K562 (cell line): Measurements from ENCODE around the gene SCAPER. TPM values are rescaled to one million over a fixed set of nuclear protein-coding genes. Genes with fewer than 3 reads are reported as not detected.

Experiments used
- HSF4 ChIP-seq: fragments of 250-450 bp; sonication (Bioruptor Pico); IDR thresholded peaks from 2 replicates; pipeline ENCODE4 v2.1.2; 2022; ENCODE audit warnings: mild to moderate bottlenecking, moderate library complexity, borderline replicate concordance
- MTA2 ChIP-seq: fragments of 450-650 bp; IDR thresholded peaks from 2 replicates; pipeline ENCODE4 v1.6.1; 2016; ENCODE audit warnings: low read depth
- POLR2AphosphoS5 ChIP-seq: IDR thresholded peaks from 2 replicates; pipeline ENCODE4 v1.6.1; 2011; ENCODE audit warnings: mild to moderate bottlenecking, low read depth, low read length, moderate library complexity; ENCODE audit not compliant: control insufficient read depth, insufficient read depth
- TSC22D4 ChIP-seq: fragments of 450-650 bp; IDR thresholded peaks from 2 replicates; pipeline ENCODE4 v1.6.1; 2016; ENCODE audit warnings: missing genetic modification characterization, missing biosample characterization, control low read depth
- XRCC4 ChIP-seq: IDR thresholded peaks from one replicate; pipeline ENCODE4 v1.6.1; 2011; ENCODE audit not compliant: insufficient read depth, insufficient read length; ENCODE audit errors: extremely low read depth
- ZBTB7A ChIP-seq: IDR thresholded peaks from 2 replicates; pipeline ENCODE4 v1.6.1; 2011; ENCODE audit warnings: low read depth, mild to moderate bottlenecking, low read length, moderate library complexity, borderline replicate concordance; ENCODE audit not compliant: control insufficient read depth
- ZNF121 ChIP-seq: sonication (generic); formaldehyde crosslinking; conservative IDR thresholded peaks from 2 replicates; pipeline ENCODE4 v1.8.0; 2022; ENCODE audit warnings: missing genetic modification reagents
- ZNF197 ChIP-seq: fragments of 200-800 bp; sonication (Bioruptor generic); IDR thresholded peaks from 2 replicates; pipeline ENCODE4 v1.6.1; 2016; ENCODE audit warnings: low read depth, missing genetic modification characterization, missing compliant biosample characterization
- polyA plus RNA-seq, 8 experiments: library from polyadenylated mRNA; depleted of rRNA in 4 of 8; stranded (reverse) in 5 of 8; unstranded in 3 of 8; fragments of >200 nt; fragmentation: Nextera tagmentation in 2 of 8; fragmentation: Illumina TruSeq in 1 of 8; extraction: Ambion mirVana in 2 of 8; extraction: Trizol in 1 of 8; gene quantifications; 2 replicates each; pipeline versions ENCODE4 v1.2.1 to v1.2.3, GENCODE V29; 2011 to 2014; ENCODE audit warnings: inconsistent platforms in 1 of 8, missing spikeins in 1 of 8
- total RNA-seq, 7 experiments: library from RNA; depleted of rRNA in 6 of 7; stranded (reverse); fragments of >200 nt in 6 of 7; fragmentation: Illumina TruSeq in 2 of 7; extraction: Trizol in 2 of 7; gene quantifications; 2 replicates each; pipeline versions ENCODE4 v1.2.1 to v1.2.3, GENCODE V29; 2011 to 2021; ENCODE audit warnings: low replicate concordance in 1 of 7
- TF ChIP-seq, protein P1 (sequence below), 2 experiments: fragments of 450-650 bp in 1 of 2; sonication (generic) in 1 of 2; formaldehyde crosslinking in 1 of 2; IDR thresholded peaks; 2 replicates each; pipeline versions ENCODE4 v1.7.1 to v1.9.0; 2016 to 2022; ENCODE audit warnings: inconsistent platforms in 1 of 2, mild to moderate bottlenecking in 1 of 2, missing genetic modification reagents in 1 of 2
- TF ChIP-seq, protein P2 (sequence below): sonication (generic); formaldehyde crosslinking; IDR thresholded peaks from 2 replicates; pipeline ENCODE4 v1.8.0; 2023; ENCODE audit warnings: mild to moderate bottlenecking, missing genetic modification reagents
- TF ChIP-seq, protein P3 (sequence below): conservative IDR thresholded peaks from 2 replicates; pipeline ENCODE4 v1.6.1; 2011; ENCODE audit warnings: low read depth, mild to moderate bottlenecking, low read length; ENCODE audit not compliant: control insufficient read depth

The SCAPER gene
- total and polyA plus RNA-seq, 9 of the 15 experiments (the other 6 are each of a cell fraction or from before 2014, with no cell fraction given) = 1.3 to 5.7 (median 3.2) TPM

DNA sequence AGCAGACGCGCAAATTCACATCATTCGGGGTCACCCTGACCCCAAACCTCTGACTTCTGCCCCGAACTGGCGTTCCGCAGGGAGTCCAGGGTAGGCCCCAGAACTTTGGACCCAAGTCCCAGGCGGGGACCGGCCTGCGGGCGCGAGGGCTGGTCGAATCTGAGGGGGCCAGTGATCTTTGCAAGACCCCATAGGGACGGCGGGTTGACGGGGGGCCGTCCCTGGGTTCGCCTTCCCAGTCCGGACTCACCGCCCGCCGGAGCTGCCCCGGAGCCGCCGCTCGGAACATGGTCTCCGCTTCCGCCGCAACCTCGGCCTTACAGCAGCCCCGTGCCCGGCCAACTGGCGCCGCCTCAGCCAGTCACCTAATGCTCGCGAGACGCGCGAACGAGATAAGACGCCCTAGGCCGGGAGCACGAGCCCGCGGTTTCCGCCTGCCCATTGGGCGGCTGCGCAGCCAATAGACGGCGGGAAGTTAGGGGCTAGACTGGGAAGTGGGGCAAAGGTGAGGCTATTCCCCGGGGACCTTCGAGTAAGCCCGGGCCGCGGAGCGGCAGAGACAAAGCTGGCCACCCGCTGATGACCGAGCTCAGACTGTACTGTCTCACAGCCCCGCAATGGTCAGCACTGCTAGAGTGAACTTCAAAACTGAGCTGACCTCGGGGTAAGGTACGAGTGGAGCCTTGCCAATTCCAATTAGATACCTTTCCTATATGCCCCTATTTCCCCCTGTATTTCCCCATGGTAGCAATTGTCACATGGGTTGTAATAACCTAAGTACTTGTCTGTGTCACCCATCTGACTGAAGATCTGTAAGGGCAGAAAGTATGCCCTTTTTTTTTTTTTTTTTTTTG is 593.8 kb downstream of the SCAPER start, which contains the start of gene ETFA (continued):
- TF ChIP-seq, protein P1, sequence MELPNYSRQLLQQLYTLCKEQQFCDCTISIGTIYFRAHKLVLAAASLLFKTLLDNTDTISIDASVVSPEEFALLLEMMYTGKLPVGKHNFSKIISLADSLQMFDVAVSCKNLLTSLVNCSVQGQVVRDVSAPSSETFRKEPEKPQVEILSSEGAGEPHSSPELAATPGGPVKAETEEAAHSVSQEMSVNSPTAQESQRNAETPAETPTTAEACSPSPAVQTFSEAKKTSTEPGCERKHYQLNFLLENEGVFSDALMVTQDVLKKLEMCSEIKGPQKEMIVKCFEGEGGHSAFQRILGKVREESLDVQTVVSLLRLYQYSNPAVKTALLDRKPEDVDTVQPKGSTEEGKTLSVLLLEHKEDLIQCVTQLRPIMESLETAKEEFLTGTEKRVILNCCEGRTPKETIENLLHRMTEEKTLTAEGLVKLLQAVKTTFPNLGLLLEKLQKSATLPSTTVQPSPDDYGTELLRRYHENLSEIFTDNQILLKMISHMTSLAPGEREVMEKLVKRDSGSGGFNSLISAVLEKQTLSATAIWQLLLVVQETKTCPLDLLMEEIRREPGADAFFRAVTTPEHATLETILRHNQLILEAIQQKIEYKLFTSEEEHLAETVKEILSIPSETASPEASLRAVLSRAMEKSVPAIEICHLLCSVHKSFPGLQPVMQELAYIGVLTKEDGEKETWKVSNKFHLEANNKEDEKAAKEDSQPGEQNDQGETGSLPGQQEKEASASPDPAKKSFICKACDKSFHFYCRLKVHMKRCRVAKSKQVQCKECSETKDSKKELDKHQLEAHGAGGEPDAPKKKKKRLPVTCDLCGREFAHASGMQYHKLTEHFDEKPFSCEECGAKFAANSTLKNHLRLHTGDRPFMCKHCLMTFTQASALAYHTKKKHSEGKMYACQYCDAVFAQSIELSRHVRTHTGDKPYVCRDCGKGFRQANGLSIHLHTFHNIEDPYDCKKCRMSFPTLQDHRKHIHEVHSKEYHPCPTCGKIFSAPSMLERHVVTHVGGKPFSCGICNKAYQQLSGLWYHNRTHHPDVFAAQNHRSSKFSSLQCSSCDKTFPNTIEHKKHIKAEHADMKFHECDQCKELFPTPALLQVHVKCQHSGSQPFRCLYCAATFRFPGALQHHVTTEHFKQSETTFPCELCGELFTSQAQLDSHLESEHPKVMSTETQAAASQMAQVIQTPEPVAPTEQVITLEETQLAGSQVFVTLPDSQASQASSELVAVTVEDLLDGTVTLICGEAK (IDR thresholded peaks at IDR 0.05) = no peak
- TF ChIP-seq, protein P1 (CRISPR knock-in tag; IDR thresholded peaks at IDR 0.05) = no peak
- TF ChIP-seq ZNF197 (no peak), TSC22D4 (tag) (no peak), HSF4 (no peak), XRCC4 (no peak), MTA2 (no peak), POLR2AphosphoS5 (peak; percentile 94), ZNF121 (no peak), ZBTB7A (peak; percentile 57; the same call in 1 of the 2 replicates)
- TF ChIP-seq, protein P2, sequence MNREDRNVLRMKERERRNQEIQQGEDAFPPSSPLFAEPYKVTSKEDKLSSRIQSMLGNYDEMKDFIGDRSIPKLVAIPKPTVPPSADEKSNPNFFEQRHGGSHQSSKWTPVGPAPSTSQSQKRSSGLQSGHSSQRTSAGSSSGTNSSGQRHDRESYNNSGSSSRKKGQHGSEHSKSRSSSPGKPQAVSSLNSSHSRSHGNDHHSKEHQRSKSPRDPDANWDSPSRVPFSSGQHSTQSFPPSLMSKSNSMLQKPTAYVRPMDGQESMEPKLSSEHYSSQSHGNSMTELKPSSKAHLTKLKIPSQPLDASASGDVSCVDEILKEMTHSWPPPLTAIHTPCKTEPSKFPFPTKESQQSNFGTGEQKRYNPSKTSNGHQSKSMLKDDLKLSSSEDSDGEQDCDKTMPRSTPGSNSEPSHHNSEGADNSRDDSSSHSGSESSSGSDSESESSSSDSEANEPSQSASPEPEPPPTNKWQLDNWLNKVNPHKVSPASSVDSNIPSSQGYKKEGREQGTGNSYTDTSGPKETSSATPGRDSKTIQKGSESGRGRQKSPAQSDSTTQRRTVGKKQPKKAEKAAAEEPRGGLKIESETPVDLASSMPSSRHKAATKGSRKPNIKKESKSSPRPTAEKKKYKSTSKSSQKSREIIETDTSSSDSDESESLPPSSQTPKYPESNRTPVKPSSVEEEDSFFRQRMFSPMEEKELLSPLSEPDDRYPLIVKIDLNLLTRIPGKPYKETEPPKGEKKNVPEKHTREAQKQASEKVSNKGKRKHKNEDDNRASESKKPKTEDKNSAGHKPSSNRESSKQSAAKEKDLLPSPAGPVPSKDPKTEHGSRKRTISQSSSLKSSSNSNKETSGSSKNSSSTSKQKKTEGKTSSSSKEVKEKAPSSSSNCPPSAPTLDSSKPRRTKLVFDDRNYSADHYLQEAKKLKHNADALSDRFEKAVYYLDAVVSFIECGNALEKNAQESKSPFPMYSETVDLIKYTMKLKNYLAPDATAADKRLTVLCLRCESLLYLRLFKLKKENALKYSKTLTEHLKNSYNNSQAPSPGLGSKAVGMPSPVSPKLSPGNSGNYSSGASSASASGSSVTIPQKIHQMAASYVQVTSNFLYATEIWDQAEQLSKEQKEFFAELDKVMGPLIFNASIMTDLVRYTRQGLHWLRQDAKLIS (CRISPR knock-in tag) = peak; percentile 81; the same call in 1 of the 2 replicates
- TF ChIP-seq, protein P3, sequence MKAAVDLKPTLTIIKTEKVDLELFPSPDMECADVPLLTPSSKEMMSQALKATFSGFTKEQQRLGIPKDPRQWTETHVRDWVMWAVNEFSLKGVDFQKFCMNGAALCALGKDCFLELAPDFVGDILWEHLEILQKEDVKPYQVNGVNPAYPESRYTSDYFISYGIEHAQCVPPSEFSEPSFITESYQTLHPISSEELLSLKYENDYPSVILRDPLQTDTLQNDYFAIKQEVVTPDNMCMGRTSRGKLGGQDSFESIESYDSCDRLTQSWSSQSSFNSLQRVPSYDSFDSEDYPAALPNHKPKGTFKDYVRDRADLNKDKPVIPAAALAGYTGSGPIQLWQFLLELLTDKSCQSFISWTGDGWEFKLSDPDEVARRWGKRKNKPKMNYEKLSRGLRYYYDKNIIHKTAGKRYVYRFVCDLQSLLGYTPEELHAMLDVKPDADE = 0 out of 2 replicates have a peak, but pooled peaks have one; percentile 57
